ENCODE data around the gene FLOT1. TPM values are rescaled to one million over a fixed set of nuclear protein-coding genes. Genes with fewer than 3 reads are reported as not detected.

The FLOT1 gene
- total and polyA plus RNA-seq, 2 of the 13 experiments (the other 11 are each of a cell fraction or from before 2014, with no cell fraction given), result 82.3 to 130 TPM

DNA sequence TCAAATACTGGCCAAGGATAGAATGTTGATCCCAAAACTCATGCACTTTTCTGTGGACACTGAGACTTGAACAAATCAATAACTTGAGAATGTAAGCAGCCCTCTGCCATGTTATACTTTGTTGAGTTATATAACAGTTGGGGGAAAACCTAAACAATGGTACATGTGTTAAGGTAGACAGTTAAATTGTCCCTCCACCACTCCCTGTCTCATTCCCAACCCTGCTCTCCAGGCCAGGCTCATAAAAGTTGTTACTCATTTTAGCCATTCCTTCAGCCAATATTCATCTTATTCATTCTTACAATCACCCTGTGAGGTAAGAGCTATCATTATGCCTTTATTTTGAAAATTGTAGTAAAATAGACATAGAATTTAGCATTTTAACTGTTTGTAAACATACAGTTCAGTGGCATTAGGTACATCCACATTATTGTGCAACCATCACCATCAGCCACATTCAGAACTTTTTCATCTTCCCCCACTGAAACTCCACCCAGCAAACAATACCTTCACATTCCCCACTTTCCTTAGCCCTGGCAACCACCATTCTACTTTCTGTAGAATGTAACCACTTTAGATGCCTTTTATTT, 40.0 kb upstream of the FLOT1 start (continued):
- TF ChIP-seq, protein P1, sequence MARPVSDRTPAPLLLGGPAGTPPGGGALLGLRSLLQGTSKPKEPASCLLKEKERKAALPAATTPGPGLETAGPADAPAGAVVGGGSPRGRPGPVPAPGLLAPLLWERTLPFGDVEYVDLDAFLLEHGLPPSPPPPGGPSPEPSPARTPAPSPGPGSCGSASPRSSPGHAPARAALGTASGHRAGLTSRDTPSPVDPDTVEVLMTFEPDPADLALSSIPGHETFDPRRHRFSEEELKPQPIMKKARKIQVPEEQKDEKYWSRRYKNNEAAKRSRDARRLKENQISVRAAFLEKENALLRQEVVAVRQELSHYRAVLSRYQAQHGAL (CRISPR knock-in tag; IDR thresholded peaks at IDR 0.05; ENCODE audit: not compliant biosample characterization), result no peak
- TF ChIP-seq ZNF776 (CRISPR knock-in tag; IDR thresholded peaks at IDR 0.05), result no peak
- no peak for TF ChIP-seq HOXA5 (CRISPR knock-in tag; IDR thresholded peaks at IDR 0.05)
- TF ChIP-seq, protein P2, sequence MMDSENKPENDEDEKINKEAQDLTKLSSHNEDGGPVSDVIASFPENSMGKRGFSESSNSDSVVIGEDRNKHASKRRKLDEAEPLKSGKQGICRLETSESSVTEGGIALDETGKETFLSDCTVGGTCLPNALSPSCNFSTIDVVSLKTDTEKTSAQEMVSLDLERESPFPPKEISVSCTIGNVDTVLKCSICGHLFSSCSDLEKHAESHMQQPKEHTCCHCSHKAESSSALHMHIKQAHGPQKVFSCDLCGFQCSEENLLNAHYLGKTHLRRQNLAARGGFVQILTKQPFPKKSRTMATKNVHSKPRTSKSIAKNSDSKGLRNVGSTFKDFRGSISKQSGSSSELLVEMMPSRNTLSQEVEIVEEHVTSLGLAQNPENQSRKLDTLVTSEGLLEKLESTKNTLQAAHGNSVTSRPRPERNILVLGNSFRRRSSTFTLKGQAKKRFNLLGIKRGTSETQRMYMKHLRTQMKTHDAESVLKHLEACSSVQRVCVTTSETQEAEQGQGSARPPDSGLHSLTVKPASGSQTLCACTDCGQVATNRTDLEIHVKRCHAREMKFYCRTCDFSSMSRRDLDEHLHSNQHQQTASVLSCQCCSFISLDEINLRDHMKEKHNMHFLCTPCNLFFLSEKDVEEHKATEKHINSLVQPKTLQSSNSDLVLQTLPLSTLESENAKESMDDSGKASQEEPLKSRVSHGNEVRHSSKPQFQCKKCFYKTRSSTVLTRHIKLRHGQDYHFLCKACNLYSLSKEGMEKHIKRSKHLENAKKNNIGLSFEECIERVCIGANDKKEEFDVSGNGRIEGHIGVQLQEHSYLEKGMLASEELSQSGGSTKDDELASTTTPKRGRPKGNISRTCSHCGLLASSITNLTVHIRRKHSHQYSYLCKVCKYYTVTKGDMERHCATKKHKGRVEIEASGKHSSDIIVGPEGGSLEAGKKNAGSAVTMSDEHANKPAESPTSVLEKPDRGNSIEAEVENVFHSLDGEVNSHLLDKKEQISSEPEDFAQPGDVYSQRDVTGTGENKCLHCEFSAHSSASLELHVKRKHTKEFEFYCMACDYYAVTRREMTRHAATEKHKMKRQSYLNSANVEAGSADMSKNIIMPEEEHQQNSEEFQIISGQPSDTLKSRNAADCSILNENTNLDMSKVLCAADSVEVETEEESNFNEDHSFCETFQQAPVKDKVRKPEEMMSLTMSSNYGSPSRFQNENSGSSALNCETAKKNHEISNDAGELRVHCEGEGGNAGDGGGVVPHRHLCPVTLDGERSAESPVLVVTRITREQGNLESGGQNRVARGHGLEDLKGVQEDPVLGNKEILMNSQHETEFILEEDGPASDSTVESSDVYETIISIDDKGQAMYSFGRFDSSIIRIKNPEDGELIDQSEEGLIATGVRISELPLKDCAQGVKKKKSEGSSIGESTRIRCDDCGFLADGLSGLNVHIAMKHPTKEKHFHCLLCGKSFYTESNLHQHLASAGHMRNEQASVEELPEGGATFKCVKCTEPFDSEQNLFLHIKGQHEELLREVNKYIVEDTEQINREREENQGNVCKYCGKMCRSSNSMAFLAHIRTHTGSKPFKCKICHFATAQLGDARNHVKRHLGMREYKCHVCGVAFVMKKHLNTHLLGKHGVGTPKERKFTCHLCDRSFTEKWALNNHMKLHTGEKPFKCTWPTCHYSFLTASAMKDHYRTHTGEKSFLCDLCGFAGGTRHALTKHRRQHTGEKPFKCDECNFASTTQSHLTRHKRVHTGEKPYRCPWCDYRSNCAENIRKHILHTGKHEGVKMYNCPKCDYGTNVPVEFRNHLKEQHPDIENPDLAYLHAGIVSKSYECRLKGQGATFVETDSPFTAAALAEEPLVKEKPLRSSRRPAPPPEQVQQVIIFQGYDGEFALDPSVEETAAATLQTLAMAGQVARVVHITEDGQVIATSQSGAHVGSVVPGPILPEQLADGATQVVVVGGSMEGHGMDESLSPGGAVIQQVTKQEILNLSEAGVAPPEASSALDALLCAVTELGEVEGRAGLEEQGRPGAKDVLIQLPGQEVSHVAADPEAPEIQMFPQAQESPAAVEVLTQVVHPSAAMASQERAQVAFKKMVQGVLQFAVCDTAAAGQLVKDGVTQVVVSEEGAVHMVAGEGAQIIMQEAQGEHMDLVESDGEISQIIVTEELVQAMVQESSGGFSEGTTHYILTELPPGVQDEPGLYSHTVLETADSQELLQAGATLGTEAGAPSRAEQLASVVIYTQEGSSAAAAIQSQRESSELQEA (CRISPR knock-in tag; IDR thresholded peaks at IDR 0.05; ENCODE audit: not compliant biosample characterization), result no peak
- no peak for TF ChIP-seq ZNF329 (CRISPR knock-in tag; IDR thresholded peaks at IDR 0.05; ENCODE audit: low read depth)
- TF ChIP-seq, protein P3, sequence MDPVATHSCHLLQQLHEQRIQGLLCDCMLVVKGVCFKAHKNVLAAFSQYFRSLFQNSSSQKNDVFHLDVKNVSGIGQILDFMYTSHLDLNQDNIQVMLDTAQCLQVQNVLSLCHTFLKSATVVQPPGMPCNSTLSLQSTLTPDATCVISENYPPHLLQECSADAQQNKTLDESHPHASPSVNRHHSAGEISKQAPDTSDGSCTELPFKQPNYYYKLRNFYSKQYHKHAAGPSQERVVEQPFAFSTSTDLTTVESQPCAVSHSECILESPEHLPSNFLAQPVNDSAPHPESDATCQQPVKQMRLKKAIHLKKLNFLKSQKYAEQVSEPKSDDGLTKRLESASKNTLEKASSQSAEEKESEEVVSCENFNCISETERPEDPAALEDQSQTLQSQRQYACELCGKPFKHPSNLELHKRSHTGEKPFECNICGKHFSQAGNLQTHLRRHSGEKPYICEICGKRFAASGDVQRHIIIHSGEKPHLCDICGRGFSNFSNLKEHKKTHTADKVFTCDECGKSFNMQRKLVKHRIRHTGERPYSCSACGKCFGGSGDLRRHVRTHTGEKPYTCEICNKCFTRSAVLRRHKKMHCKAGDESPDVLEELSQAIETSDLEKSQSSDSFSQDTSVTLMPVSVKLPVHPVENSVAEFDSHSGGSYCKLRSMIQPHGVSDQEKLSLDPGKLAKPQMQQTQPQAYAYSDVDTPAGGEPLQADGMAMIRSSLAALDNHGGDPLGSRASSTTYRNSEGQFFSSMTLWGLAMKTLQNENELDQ (CRISPR knock-in tag; IDR thresholded peaks at IDR 0.05; ENCODE audit: borderline replicate concordance), result no peak
- TF ChIP-seq CREM (IDR thresholded peaks at IDR 0.05), result no peak
- TF ChIP-seq CREM (CRISPR knock-in tag; IDR thresholded peaks at IDR 0.05), result no peak
- no peak for TF ChIP-seq ZBTB42 (CRISPR knock-in tag; IDR thresholded peaks at IDR 0.05)
- no peak for TF ChIP-seq PHF5A (CRISPR knock-in tag; IDR thresholded peaks at IDR 0.05; ENCODE audit: low read depth, unreplicated experiment)
- TF ChIP-seq ZNF883 (CRISPR knock-in tag; IDR thresholded peaks at IDR 0.05; ENCODE audit: not compliant biosample characterization), result no peak
- TF ChIP-seq RAD51 (IDR thresholded peaks at IDR 0.05; ENCODE audit: borderline replicate concordance), result no peak
- TF ChIP-seq ZNF549 (CRISPR knock-in tag; IDR thresholded peaks at IDR 0.05), result no peak
- 0 out of 2 replicates have a peak, but pooled peaks have one; percentile 63 for TF ChIP-seq ZNF354B (CRISPR knock-in tag; IDR thresholded peaks at IDR 0.05)
- 0 out of 2 replicates have a peak, but pooled peaks have one; percentile 6 for TF ChIP-seq AKAP8 (CRISPR knock-in tag; IDR thresholded peaks at IDR 0.05)
- TF ChIP-seq, protein P4, sequence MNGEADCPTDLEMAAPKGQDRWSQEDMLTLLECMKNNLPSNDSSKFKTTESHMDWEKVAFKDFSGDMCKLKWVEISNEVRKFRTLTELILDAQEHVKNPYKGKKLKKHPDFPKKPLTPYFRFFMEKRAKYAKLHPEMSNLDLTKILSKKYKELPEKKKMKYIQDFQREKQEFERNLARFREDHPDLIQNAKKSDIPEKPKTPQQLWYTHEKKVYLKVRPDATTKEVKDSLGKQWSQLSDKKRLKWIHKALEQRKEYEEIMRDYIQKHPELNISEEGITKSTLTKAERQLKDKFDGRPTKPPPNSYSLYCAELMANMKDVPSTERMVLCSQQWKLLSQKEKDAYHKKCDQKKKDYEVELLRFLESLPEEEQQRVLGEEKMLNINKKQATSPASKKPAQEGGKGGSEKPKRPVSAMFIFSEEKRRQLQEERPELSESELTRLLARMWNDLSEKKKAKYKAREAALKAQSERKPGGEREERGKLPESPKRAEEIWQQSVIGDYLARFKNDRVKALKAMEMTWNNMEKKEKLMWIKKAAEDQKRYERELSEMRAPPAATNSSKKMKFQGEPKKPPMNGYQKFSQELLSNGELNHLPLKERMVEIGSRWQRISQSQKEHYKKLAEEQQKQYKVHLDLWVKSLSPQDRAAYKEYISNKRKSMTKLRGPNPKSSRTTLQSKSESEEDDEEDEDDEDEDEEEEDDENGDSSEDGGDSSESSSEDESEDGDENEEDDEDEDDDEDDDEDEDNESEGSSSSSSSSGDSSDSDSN (CRISPR knock-in tag; IDR thresholded peaks at IDR 0.05), result peak; percentile 9
- no peak for TF ChIP-seq ZEB1 (IDR thresholded peaks at IDR 0.05; ENCODE audit: insufficient replicate concordance, low read depth)
